HL-60 (cell line): Measurements from ENCODE around the gene ZMPSTE24.

ENCODE experiments used
- DNase-seq, 2 experiments: peaks; one replicate each; pipeline ENCODE4 v3.0.0-alpha.2; 2010 to 2020; ENCODE audit warnings: low read depth in 1 of 2, low spot score in 1 of 2
- H3K27ac ChIP-seq: fragments of 250-450 bp; sonication (Bioruptor Pico); replicated peaks from 2 replicates; pipeline ENCODE4 v1.5.1; 2020; ENCODE audit warnings: mild to moderate bottlenecking, moderate library complexity
- H3K27me3 ChIP-seq: fragments of 250-450 bp; sonication (Bioruptor Pico); 2 replicates; pipeline ENCODE4 v1.5.1; 2021; ENCODE audit warnings: mild to moderate bottlenecking, moderate library complexity; ENCODE audit not compliant: insufficient read depth, poor library complexity, severe bottlenecking
- H3K4me3 ChIP-seq: replicated peaks from 2 replicates; pipeline ENCODE4 v1.5.1; 2011; ENCODE audit warnings: mild to moderate bottlenecking, control low read depth, low read length; ENCODE audit not compliant: insufficient read depth
- GABPA ChIP-seq: IDR thresholded peaks from 2 replicates; pipeline ENCODE4 v1.6.1; 2012; ENCODE audit warnings: low read depth
- POLR2AphosphoS5 ChIP-seq: IDR thresholded peaks from 2 replicates; pipeline ENCODE4 v1.6.1; 2012; ENCODE audit warnings: low read depth
- SPI1 ChIP-seq: IDR thresholded peaks from 2 replicates; pipeline ENCODE4 v1.6.1; 2012; ENCODE audit warnings: low read depth, mild to moderate bottlenecking, borderline replicate concordance
- TF ChIP-seq, protein P1 (sequence below): IDR thresholded peaks from 2 replicates; pipeline ENCODE4 v1.6.1; 2012; ENCODE audit warnings: low read depth; ENCODE audit not compliant: insufficient replicate concordance
- TF ChIP-seq, protein P2 (sequence below): IDR thresholded peaks from one replicate; pipeline ENCODE4 v1.5.1; 2011; ENCODE audit warnings: low read length, control low read depth, inconsistent platforms; ENCODE audit not compliant: insufficient read depth

Gene ZMPSTE24

DNA sequence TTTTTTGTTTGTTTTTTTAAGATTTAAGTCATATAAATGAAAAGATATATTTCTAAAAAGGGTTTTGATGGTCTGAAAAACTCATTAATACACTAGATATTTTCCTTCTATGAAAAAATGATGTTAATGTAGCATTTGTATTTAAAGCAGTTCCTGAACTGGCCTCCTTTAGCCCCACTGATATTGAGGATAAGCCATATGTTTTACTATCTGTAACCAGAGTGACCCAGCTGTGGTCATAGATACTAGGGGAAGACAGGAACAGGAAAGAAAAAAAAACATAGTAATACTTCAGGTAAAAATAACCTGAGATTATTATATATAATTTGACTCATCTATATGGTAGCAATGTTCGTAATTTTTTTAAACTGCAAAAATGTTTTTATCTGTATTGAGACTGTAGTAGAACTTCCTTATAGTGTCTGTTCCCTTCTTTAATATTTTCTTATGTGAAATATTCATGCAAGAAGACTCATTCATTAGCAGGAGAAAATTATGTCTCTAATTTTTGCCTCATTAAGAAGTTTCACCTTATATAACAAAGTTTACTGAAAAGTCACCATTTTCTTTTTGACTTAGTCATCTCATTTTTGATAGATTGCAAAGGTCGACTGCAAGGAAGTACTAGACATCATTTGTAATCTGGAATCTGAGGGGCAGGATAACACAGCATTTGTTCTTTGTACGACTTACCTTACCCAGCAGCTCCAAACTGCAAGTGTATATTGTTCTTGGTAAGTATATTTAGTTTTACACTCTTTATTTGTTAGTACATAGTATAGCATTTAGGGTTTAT, 35.9 kb upstream of the ZMPSTE24 start:
- Histone ChIP-seq H3K27me3 (no peaks in the 10 kb centered on the region), H3K4me3 (no peak overlapping the region), H3K27ac (no peak overlapping the region)
- no peak for TF ChIP-seq POLR2AphosphoS5
- TF ChIP-seq, protein P1, sequence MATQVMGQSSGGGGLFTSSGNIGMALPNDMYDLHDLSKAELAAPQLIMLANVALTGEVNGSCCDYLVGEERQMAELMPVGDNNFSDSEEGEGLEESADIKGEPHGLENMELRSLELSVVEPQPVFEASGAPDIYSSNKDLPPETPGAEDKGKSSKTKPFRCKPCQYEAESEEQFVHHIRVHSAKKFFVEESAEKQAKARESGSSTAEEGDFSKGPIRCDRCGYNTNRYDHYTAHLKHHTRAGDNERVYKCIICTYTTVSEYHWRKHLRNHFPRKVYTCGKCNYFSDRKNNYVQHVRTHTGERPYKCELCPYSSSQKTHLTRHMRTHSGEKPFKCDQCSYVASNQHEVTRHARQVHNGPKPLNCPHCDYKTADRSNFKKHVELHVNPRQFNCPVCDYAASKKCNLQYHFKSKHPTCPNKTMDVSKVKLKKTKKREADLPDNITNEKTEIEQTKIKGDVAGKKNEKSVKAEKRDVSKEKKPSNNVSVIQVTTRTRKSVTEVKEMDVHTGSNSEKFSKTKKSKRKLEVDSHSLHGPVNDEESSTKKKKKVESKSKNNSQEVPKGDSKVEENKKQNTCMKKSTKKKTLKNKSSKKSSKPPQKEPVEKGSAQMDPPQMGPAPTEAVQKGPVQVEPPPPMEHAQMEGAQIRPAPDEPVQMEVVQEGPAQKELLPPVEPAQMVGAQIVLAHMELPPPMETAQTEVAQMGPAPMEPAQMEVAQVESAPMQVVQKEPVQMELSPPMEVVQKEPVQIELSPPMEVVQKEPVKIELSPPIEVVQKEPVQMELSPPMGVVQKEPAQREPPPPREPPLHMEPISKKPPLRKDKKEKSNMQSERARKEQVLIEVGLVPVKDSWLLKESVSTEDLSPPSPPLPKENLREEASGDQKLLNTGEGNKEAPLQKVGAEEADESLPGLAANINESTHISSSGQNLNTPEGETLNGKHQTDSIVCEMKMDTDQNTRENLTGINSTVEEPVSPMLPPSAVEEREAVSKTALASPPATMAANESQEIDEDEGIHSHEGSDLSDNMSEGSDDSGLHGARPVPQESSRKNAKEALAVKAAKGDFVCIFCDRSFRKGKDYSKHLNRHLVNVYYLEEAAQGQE, result no peak
- TF ChIP-seq SPI1, result no peak
- no peak for TF ChIP-seq GABPA
- TF ChIP-seq, protein P2, sequence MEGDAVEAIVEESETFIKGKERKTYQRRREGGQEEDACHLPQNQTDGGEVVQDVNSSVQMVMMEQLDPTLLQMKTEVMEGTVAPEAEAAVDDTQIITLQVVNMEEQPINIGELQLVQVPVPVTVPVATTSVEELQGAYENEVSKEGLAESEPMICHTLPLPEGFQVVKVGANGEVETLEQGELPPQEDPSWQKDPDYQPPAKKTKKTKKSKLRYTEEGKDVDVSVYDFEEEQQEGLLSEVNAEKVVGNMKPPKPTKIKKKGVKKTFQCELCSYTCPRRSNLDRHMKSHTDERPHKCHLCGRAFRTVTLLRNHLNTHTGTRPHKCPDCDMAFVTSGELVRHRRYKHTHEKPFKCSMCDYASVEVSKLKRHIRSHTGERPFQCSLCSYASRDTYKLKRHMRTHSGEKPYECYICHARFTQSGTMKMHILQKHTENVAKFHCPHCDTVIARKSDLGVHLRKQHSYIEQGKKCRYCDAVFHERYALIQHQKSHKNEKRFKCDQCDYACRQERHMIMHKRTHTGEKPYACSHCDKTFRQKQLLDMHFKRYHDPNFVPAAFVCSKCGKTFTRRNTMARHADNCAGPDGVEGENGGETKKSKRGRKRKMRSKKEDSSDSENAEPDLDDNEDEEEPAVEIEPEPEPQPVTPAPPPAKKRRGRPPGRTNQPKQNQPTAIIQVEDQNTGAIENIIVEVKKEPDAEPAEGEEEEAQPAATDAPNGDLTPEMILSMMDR, result no peak
- DNase-seq, result no peak

DNA sequence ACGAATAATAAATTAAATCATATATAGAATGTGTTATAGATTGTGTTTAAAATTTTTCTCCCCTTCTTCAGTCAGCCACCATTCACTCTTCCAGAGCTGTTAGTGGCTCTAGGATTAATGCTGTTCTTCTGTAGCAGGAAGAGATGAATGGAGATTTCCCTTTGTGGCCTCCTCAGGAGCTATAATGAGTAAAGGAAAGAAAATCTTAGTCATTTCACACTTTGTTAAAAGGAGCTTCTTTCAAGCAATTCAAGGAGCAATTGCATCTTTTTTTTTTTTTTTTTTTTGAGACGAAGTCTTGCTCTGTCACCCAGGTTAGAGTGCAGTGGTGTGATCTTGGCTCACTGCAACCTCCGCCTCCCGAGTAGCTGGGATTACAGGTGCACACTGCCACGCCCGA, 34.0 kb upstream of the ZMPSTE24 start:
- TF ChIP-seq, protein P2, result no peak
- TF ChIP-seq SPI1, result no peak
- TF ChIP-seq, protein P1, result no peak
- no peak for TF ChIP-seq GABPA
- no peak for TF ChIP-seq POLR2AphosphoS5
- Histone ChIP-seq H3K27me3 (no peaks in the 10 kb centered on the region), H3K27ac (no peak overlapping the region), H3K4me3 (no peak overlapping the region)
- DNase-seq, result no peak

DNA sequence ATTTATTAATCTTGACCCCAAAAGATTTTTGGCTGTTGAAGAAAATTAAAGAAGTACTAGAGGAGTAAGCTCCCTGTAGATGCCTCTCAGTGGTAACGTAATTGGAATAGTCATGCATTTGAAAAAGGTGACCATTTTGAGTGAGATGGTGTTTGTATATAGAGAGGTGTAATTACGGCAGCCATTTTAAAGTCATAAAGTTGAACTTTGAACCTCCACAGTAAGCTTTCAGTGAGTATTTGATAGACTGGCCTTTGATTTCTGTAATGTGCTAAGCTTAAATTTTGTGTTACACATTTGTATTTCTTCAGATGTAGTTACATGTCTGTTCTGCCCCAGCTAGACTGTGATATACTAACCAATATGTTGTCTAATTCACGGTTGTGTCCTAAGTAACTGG, 31.8 kb upstream of the ZMPSTE24 start:
- DNase-seq, result no peak
- Histone ChIP-seq H3K4me3 (no peak overlapping the region), H3K27me3 (no peaks in the 10 kb centered on the region), H3K27ac (no peak overlapping the region)
- TF ChIP-seq, protein P1, result no peak
- TF ChIP-seq GABPA (no peak), SPI1 (no peak), POLR2AphosphoS5 (no peak)
- TF ChIP-seq, protein P2, result no peak
